OCI-LY1 (cell line): ENCODE data around the gene SPATS2L.

ENCODE experiments used
- EZH2 ChIP-seq: fragments of 200-600 bp; sonication (generic), shearing (Covaris generic); IDR thresholded peaks from 2 replicates; pipeline ENCODE4 v1.8.0; 2017; ENCODE audit warnings: borderline replicate concordance, mixed run types, mild to moderate bottlenecking, antibody characterized with exemption, low read length, moderate library complexity, mixed read lengths
- TF ChIP-seq, protein P1 (sequence below): fragments of 200-600 bp; sonication (generic), shearing (Covaris generic); IDR thresholded peaks from 2 replicates; pipeline ENCODE4 v1.5.1; 2017; ENCODE audit warnings: mild to moderate bottlenecking, antibody characterized with exemption, low read length, moderate library complexity, mixed read lengths

DNA sequence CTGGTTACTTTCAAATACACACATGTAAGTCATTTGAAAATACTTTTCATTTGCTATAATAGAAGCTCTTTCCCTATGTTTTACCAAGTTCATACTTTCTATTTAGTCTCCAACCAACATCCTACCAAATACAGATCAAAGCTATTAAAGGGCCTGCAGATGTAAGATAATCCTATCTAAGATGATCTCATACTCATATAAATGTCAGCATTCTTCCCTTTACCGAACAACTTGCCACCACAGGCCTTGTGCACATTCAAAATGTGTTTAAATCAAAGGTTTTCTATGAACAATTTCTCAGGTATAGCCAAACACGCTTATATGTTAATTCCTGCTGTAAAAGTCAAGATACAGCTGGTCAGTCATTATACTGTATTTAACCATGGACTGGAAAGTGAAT is 180.0 kb downstream of the SPATS2L start:
- TF ChIP-seq, protein P1, sequence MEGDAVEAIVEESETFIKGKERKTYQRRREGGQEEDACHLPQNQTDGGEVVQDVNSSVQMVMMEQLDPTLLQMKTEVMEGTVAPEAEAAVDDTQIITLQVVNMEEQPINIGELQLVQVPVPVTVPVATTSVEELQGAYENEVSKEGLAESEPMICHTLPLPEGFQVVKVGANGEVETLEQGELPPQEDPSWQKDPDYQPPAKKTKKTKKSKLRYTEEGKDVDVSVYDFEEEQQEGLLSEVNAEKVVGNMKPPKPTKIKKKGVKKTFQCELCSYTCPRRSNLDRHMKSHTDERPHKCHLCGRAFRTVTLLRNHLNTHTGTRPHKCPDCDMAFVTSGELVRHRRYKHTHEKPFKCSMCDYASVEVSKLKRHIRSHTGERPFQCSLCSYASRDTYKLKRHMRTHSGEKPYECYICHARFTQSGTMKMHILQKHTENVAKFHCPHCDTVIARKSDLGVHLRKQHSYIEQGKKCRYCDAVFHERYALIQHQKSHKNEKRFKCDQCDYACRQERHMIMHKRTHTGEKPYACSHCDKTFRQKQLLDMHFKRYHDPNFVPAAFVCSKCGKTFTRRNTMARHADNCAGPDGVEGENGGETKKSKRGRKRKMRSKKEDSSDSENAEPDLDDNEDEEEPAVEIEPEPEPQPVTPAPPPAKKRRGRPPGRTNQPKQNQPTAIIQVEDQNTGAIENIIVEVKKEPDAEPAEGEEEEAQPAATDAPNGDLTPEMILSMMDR: no peak
- TF ChIP-seq EZH2: no peak
